Stimulated activated CD8-positive, alpha-beta memory T cell treated with anti-CD3 and anti-CD28 coated beads, Interleukin-7, amount 100 ng/mL, for 24 hours (primary cell): ENCODE measurements around the gene CORO2A.
"Not testable (repeated sequence)": the region's sequence is repeated elsewhere in the genome, so short reads cannot be mapped to it uniquely, and the experiment has no call there.

Source experiments
- DNase-seq: peaks from one replicate; pipeline ENCODE4 v3.0.0-alpha.2; 2020; ENCODE audit warnings: low read depth

CORO2A gene

DNA sequence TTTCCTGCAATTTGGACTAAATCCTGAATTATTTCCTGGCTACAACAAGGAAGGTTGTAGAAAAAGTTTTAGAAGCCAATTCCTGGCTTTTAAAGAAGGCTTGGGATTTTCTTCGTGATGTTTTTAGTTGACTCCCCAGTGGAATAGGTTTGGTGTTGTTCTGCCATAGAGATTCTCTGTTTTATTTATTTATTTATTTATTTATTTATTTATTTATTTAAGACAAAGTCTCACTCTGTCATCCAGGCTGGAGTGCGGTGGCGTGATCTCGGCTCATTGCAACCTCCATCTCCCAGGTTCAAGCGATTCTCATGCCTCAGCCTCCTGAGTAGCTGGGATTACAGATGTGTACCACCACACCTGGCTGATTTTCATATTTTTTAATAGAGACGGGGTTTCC is 75.3 kb downstream of the CORO2A start:
- DNase-seq, result not testable (repeated sequence)

DNA sequence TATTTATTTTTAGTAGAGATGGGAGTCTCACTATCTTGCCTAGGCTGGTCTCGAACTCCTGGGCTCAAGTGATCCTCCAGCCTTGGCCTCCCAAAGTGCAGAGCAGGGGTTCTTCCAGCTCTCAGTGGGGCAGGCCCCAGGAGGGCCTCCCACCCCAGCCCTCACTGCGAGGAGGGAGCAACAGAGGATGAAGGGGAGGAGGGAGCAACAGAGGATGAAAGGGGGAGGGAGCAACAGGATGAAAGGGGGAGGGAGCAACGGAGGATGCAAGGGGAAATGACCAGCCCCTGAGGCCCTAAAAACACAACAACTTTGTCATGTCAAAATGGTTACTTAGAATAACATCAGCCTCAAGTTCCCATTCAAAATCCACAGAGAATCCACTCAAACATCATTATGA is 83.4 kb downstream of the CORO2A start:
- DNase-seq, result no peak

GRCh38 chr9:98108531-98109031 is 83.9 kb downstream of the CORO2A start:
- DNase-seq, result no peak

DNA sequence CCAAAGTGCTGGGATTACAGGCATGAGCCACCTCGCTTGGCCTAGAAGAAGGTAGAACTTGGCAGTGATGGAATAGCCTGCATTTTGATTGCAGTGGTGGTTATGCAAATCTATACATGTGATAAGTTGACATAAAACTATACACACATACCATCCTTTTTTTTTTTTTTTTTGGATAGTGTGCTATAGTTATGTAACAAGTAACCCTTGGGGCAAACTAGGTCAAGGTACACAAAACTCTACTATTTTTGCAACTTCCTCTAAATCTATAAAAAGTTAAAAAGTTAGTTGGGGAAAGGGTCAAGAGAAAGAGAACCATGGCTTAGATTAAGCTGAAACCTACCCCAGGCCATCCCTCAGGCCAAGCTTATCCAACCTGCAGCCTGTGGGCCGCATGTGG is 84.5 kb downstream of the CORO2A start:
- no peak for DNase-seq

DNA sequence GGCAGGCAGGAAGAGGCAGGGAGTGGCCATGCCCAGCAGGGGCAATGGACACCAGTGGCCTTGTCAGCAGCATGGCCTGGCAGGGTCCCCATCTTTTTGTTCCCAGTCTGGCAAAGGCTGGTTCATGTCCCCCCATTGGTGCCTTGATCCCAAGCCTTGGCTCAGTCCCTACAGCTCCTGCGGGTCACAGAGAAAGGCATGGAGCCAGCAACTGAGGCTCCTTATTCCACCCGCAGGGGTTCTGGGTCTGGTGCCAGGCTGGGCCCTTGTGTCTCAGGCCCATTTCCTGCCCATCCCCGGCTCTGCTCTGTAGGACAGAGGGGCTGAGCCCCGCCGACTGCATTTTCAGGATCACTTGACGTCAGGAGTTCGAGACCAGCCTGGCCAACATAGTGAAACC is 87.4 kb downstream of the CORO2A start:
- no peak for DNase-seq

DNA sequence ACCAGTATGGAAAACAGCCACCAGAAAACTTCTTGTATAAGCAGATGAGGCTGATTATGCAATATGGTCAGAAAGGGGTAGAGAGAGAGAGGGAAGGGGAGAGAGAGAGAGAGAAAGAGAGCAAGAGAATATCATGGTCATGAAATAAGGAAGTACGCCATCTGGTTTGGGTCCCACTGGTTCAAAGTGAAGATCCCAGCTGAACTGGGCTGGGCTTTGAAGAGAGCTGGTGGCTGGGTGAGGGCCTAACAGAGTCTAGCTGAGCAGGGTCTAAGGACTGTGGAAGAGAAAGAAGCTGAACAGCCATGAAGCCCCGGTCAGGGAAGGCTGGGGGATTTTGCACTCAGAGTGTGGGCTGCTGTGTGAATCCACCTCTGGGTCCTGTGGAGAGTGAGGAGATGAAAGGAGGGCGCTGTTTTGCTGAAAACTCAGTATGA is 88.0 kb downstream of the CORO2A start:
- DNase-seq, result no peak

DNA sequence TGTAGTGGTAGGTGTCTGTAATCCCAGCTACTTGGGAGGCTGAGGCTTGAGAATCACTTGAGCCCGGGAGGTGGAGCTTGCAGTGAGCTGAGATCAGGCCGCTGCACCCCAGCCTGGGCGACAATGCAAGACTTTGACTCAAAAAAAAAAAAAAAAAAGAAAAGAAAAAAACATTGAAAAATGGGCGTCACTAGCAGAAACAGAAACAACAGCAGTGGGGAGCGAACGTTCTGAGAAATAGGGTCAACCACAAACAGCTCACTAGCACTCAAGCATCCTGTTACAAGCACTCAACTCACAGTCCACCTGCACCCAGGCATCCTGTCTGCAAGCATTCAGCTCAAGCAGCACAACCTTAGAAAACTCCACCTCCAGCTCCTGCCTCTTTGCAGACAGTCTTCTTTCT is 90.6 kb downstream of the CORO2A start:
- no peak for DNase-seq

- no peak for DNase-seq
Measured at GRCh38 chr9:98101416-98101815, 91.0 kb downstream of the CORO2A start.

- DNase-seq, result no peak
Measured at GRCh38 chr9:98100456-98100855, 92.0 kb downstream of the CORO2A start.

GRCh38 chr9:98099898-98100297 is 92.5 kb downstream of the CORO2A start:
- DNase-seq, result no peak

GRCh38 chr9:98099346-98099745 is 93.1 kb downstream of the CORO2A start:
- no peak for DNase-seq

DNA sequence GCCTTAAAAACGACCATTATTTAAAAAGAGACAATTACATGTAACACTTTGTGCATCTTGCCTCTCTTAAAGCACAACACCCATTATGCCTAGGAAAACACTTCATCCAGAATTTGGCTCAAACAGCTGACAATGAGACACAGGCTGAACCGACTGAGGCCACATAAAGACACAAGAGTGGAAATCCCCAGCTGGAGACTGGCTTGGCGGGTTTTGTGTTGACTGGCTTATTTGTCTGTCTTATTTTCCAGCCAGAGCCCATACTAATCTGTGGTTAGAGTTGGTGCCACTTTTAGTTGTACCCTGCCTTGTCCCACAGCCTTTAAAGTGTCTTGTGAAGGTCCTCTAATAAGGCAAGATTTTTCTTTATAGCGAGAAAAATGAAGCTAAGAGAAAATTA is 94.6 kb downstream of the CORO2A start:
- no peak for DNase-seq

- no peak for DNase-seq
Measured at GRCh38 chr9:98096091-98096490, 96.3 kb downstream of the CORO2A start.

DNA sequence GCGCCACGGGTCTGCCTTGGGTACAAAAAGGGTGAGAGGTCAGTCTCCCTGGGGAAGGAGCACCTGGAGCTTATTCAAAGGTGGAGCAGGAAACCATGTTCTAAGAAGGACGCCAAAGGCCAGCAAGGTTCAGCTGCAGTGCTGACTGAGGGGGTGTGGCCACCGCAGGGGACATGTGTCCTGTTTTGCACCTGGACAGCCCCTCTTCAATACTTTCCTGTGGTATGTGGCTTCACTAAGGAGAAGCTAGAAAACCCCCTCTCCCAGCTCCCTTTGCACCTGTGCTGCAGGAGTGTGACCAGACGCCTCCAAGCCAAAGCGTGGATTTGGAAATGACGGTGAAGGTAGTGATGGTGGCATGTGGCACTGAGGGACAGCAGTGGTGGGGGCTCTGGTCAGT is 97.0 kb downstream of the CORO2A start:
- DNase-seq, result no peak

- no peak for DNase-seq
Measured at GRCh38 chr9:98094851-98095250, 97.6 kb downstream of the CORO2A start.

GRCh38 chr9:98094316-98094715 is 98.1 kb downstream of the CORO2A start:
- no peak for DNase-seq

DNA sequence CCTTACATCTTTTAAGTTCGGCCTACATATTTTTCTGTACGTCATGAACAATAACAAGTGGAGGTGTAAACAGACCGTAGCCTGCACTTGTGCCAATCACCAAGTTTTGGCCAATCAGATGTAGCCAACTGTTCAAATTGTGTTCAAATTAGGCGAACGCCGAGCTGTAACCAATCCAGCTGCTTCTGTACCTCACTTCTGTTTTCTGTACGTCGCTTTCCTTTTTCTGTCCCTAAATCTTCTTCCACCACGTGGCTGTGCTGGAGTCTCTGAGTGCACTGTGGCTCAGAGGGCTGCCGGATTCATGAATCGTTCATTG is 99.9 kb downstream of the CORO2A start:
- DNase-seq, result no peak

DNA sequence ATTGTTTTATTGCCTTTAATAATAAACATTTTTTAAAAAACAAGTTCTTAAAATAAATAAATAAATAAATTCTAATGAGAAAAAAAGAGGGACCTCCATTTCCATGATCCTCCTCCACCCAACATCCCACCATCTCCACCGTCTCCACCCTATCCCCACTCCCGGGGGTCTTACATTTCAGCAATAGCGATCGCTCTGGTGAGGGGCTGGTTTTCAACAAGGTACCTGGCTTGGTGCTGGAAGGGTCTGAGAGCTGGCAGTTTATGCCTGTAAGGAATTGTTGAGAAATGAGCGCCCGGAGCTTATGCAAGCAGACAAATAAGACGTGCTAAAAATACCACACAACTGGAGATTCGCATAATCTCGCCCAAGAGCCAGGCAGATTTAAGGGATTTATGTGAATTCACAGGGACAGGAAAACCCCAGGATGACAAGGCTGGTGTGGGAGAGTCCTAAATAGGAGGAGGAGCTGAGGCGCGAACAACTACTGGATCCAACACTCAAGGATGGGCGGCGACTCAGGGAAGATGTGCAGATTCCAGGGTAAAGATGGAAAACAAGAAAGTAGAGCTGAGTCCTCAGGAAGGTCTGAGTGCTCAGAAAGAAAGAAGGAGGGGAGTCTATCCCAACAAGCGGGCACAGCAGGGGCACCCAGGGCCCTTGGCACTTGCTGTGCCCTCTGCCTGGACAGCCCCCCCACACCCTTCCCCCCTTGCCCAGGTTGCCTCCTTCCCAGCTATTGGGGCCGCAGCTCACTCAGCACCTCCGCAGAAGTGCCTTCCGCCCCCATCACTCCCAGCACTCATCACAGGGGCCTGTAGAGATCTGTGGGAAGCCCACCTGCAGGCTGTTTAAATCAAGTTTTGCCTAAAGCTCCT is 100.5 kb downstream of the CORO2A start:
- no peak for DNase-seq

GRCh38 chr9:98090674-98091073 is 101.8 kb downstream of the CORO2A start:
- not testable (repeated sequence) for DNase-seq

- DNase-seq, result no peak
Measured at GRCh38 chr9:98087420-98088354, 104.8 kb downstream of the CORO2A start.

DNA sequence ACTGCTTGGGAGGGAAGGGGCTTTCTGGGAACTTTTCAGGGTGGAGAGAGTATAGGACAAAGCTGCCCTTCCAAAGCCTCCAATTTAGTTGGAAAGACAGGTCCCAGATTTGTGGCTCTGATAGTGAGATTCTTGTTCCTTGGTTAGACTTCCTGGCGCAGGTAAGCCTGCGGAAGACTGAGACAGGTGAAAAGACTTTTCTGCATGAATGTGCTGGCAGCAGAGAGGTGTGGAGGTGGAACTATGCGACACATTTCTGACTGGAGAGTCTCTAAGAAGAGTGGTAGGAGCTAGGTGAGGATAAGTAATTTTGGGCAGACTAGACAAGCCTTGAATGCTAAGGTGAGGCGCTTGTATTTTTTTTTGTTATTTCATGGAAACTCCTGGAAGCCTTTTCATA is 106.0 kb downstream of the CORO2A start:
- no peak for DNase-seq

- DNase-seq, result no peak
Measured at GRCh38 chr9:98085944-98086343, 106.5 kb downstream of the CORO2A start.

DNA sequence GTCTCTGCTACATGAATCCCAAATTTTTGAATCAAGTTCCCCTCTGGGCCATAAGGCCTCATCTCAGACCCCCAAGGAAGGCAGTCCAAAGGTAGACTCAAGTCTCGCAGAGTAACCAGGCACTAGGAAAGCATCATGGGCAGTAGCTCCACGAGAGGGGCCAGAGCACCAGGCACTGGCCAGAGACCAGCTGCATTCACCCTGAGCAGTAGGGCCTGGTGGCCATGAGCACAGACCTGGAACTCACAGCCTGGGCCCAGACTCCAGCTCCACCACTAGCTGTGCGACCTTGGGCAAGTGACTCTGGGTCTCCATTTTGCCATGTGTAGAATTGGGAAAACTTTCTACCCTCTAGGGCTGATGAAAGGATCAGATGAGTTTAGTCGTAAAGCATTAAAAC is 107.4 kb downstream of the CORO2A start:
- DNase-seq, result no peak
